H9 (cell line): ENCODE results near the gene KIF1A. TPM values are rescaled to one million over a fixed set of nuclear protein-coding genes. Genes with fewer than 3 reads are reported as not detected.

Experiments used
- DNase-seq: peaks from one replicate; pipeline ENCODE4 v3.0.0-alpha.2; 2017
- H2AFZ ChIP-seq: one replicate; pipeline ENCODE4 v1.6.1; 2013; ENCODE audit warnings: mild to moderate bottlenecking, low read length, control low read depth, moderate library complexity
- H2AK5ac ChIP-seq: 2 replicates; pipeline ENCODE4 v1.6.1; 2013; ENCODE audit warnings: low read length, control low read depth, mixed read lengths; ENCODE audit not compliant: insufficient read length
- H2BK120ac ChIP-seq: one replicate; pipeline ENCODE4 v1.6.1; 2013; ENCODE audit warnings: low read depth, mild to moderate bottlenecking, low read length, control low read depth, inconsistent platforms; ENCODE audit not compliant: poor library complexity, severe bottlenecking
- H2BK12ac ChIP-seq: 2 replicates; pipeline ENCODE4 v1.6.1; 2013; ENCODE audit warnings: low read length, control low read depth, mixed read lengths, low read depth; ENCODE audit not compliant: insufficient read length
- H2BK15ac ChIP-seq: 2 replicates; pipeline ENCODE4 v1.6.1; 2013; ENCODE audit warnings: low read depth, low read length, control low read depth
- H2BK20ac ChIP-seq: one replicate; pipeline ENCODE4 v1.6.1; 2013; ENCODE audit warnings: low read depth, mild to moderate bottlenecking, low read length, control low read depth, inconsistent platforms; ENCODE audit not compliant: poor library complexity, severe bottlenecking
- H2BK5ac ChIP-seq: 2 replicates; pipeline ENCODE4 v1.6.1; 2013; ENCODE audit warnings: low read length, control low read depth, mixed read lengths; ENCODE audit not compliant: insufficient read length
- H3K14ac ChIP-seq: 2 replicates; pipeline ENCODE4 v1.6.1; 2013; ENCODE audit warnings: low read length, control low read depth; ENCODE audit not compliant: insufficient read depth
- H3K18ac ChIP-seq: 2 replicates; pipeline ENCODE4 v1.6.1; 2013; ENCODE audit warnings: low read depth, mild to moderate bottlenecking, mixed read lengths, low read length, control low read depth; ENCODE audit not compliant: insufficient read length
- H3K23ac ChIP-seq: 2 replicates; pipeline ENCODE4 v1.6.1; 2013; ENCODE audit warnings: low read length, control low read depth, mixed read lengths, low read depth; ENCODE audit not compliant: insufficient read length
- H3K23me2 ChIP-seq: 2 replicates; pipeline ENCODE4 v1.6.1; 2013; ENCODE audit warnings: low read depth, mild to moderate bottlenecking, mixed read lengths, low read length, control low read depth; ENCODE audit not compliant: insufficient read length, poor library complexity, severe bottlenecking
- H3K27ac ChIP-seq: 2 replicates; pipeline ENCODE4 v1.5.1; 2013; ENCODE audit warnings: low read length, control low read depth, mixed read lengths, low read depth; ENCODE audit not compliant: insufficient read length
- H3K27me3 ChIP-seq: 2 replicates; pipeline ENCODE4 v1.6.1; 2013; ENCODE audit warnings: low read length, control low read depth, inconsistent platforms; ENCODE audit not compliant: insufficient read depth
- H3K4ac ChIP-seq: 2 replicates; pipeline ENCODE4 v1.6.1; 2013; ENCODE audit warnings: low read depth, mild to moderate bottlenecking, control low read depth, inconsistent platforms, low read length, moderate library complexity
- H3K4me1 ChIP-seq: 2 replicates; pipeline ENCODE4 v1.6.1; 2013; ENCODE audit warnings: low read length, control low read depth, inconsistent platforms; ENCODE audit not compliant: insufficient read depth
- H3K4me2 ChIP-seq: 2 replicates; pipeline ENCODE4 v1.6.1; 2013; ENCODE audit warnings: low read length, control low read depth, mixed read lengths; ENCODE audit not compliant: insufficient read length, insufficient read depth
- H3K56ac ChIP-seq: 2 replicates; pipeline ENCODE4 v1.6.1; 2013; ENCODE audit warnings: low read depth, mild to moderate bottlenecking, mixed read lengths, low read length, control low read depth; ENCODE audit not compliant: insufficient read length
- H3K79me1 ChIP-seq: 2 replicates; pipeline ENCODE4 v1.6.1; 2013; ENCODE audit warnings: low read depth, mild to moderate bottlenecking, moderate library complexity, low read length, control low read depth, inconsistent platforms; ENCODE audit not compliant: insufficient read depth, poor library complexity, severe bottlenecking
- H3K79me2 ChIP-seq: 2 replicates; pipeline ENCODE4 v1.6.1; 2013; ENCODE audit warnings: low read length, control low read depth, inconsistent platforms; ENCODE audit not compliant: insufficient read depth
- H3K9ac ChIP-seq: 2 replicates; pipeline ENCODE4 v1.6.1; 2013; ENCODE audit warnings: low read length, control low read depth, mixed read lengths; ENCODE audit not compliant: insufficient read length; ENCODE audit errors: extremely low read depth
- H3K9me3 ChIP-seq: one replicate; pipeline ENCODE4 v1.6.1; 2013; ENCODE audit warnings: low read depth, low read length, inconsistent platforms; ENCODE audit not compliant: control insufficient read depth
- H3T11ph ChIP-seq: one replicate; pipeline ENCODE4 v1.6.1; 2013; ENCODE audit warnings: mild to moderate bottlenecking, low read length, control low read depth, inconsistent platforms
- H4K20me1 ChIP-seq: one replicate; pipeline ENCODE4 v1.6.1; 2013; ENCODE audit not compliant: control insufficient read depth, insufficient read length, insufficient read depth
- H4K5ac ChIP-seq: 2 replicates; pipeline ENCODE4 v1.6.1; 2013; ENCODE audit warnings: low read depth, mild to moderate bottlenecking, mixed read lengths, low read length, control low read depth; ENCODE audit not compliant: insufficient read length
- H4K8ac ChIP-seq: replicated peaks from 2 replicates; pipeline ENCODE4 v1.6.1; 2013; ENCODE audit warnings: low read length, control low read depth, mixed read lengths, low read depth; ENCODE audit not compliant: insufficient read length
- H4K91ac ChIP-seq: 2 replicates; pipeline ENCODE4 v1.6.1; 2013; ENCODE audit warnings: low read depth, mild to moderate bottlenecking, moderate library complexity, mixed read lengths, low read length, control low read depth; ENCODE audit not compliant: insufficient read length
- H3K27ac Mint-ChIP-seq, 3 experiments: 2 replicates in 2 of 3; 3 replicates in 1 of 3; pipeline ENCODE4 v1.8.0; 2020 to 2021; ENCODE audit warnings: mixed read lengths in 3 of 3, mild to moderate bottlenecking in 1 of 3, moderate library complexity in 1 of 3
- H3K27me3 Mint-ChIP-seq: 2 replicates; pipeline ENCODE4 v1.8.0; 2021; ENCODE audit warnings: low read depth, mild to moderate bottlenecking, moderate library complexity, mixed read lengths
- H3K36me3 Mint-ChIP-seq, 3 experiments: 2 replicates in 2 of 3; 3 replicates in 1 of 3; pipeline ENCODE4 v1.8.0; 2020 to 2021; ENCODE audit warnings: low read depth in 3 of 3, mixed read lengths in 3 of 3; ENCODE audit not compliant: insufficient read depth in 1 of 3
- H3K4me1 Mint-ChIP-seq, 2 experiments: 2 replicates each; pipeline ENCODE4 v1.8.0; 2020; ENCODE audit warnings: mixed read lengths in 2 of 2
- H3K4me3 Mint-ChIP-seq, 2 experiments: 2 replicates in 1 of 2; 3 replicates in 1 of 2; pipeline ENCODE4 v1.8.0; 2020 to 2021; ENCODE audit warnings: mild to moderate bottlenecking in 2 of 2, mixed read lengths in 2 of 2, moderate library complexity in 1 of 2
- H3K9me3 Mint-ChIP-seq, 2 experiments: 2 replicates in 1 of 2; 3 replicates in 1 of 2; pipeline ENCODE4 v1.8.0; 2020; ENCODE audit warnings: mild to moderate bottlenecking in 2 of 2, mixed read lengths in 2 of 2, moderate library complexity in 1 of 2
- WGBS: extraction: QIAGEN DNeasy Blood & Tissue Kit; methylation state at CpG from one replicate; pipeline ENCODE4 v1.1.7; 2013; ENCODE audit warnings: missing lambda C conversion rate, low lambda C conversion rate, mixed read lengths; ENCODE audit not compliant: insufficient read length; ENCODE audit errors: extremely low coverage; 5-methylcytosine and 5-hydroxymethylcytosine counted together
- total RNA-seq: library from RNA; stranded (reverse); gene quantifications from 2 replicates; pipeline ENCODE4 v1.2.1, GENCODE V29; 2021
- TF ChIP-seq, protein P1 (sequence below): fragments of 200-600 bp; sonication (generic); conservative IDR thresholded peaks from 3 replicates; pipeline ENCODE4 v1.8.0; 2021; ENCODE audit warnings: antibody characterized with exemption, mild to moderate bottlenecking

The KIF1A gene
- total RNA-seq, 1 experiment from 2014 or later = 204 TPM

- no CpG with 5 or more reads among the region's 8 CpGs for whole genome bisulfite sequencing
- Histone ChIP-seq H2BK12ac (no peak overlapping the region), H2AK5ac (no peak overlapping the region), H3K4me1 (no peaks in the 10 kb centered on the region), H3K9me3 (no peaks in the 10 kb centered on the region), H3K14ac (no peak overlapping the region), H2BK15ac (no peak overlapping the region), H2BK20ac (no peak overlapping the region), H3K79me1 (no peaks in the 10 kb centered on the region), H3K27ac (no peak overlapping the region), H3K79me2 (no peaks in the 10 kb centered on the region; the same call in 1 of the 2 replicates), H3K23ac (no peak overlapping the region), H3K9ac (no peak overlapping the region), H4K20me1 (no peaks in the 10 kb centered on the region), H3K4ac (no peak overlapping the region), H2BK5ac (no peak overlapping the region), H4K8ac (no peak overlapping the region), H2AFZ (no peak overlapping the region), H3K23me2 (no peaks in the 10 kb centered on the region), H3K56ac (no peak overlapping the region), H2BK120ac (no peak overlapping the region), H3K27me3 (no peaks in the 10 kb centered on the region), H3T11ph (no peak overlapping the region), H4K91ac (no peak overlapping the region), H3K18ac (no peak overlapping the region), H4K5ac (no peak overlapping the region), H3K4me2 (no peak overlapping the region)
- H3K36me3 Mint-ChIP-seq = peaks cover 21 to 54% (median 48%) of the 10 kb centered on the region in 3 experiments; a peak in 6 of 7 replicates
- no peak overlapping the region for H3K4me3 Mint-ChIP-seq
- no peaks in the 10 kb centered on the region for H3K9me3 Mint-ChIP-seq
- H3K27me3 Mint-ChIP-seq = no peaks in the 10 kb centered on the region
- TF ChIP-seq, protein P1, sequence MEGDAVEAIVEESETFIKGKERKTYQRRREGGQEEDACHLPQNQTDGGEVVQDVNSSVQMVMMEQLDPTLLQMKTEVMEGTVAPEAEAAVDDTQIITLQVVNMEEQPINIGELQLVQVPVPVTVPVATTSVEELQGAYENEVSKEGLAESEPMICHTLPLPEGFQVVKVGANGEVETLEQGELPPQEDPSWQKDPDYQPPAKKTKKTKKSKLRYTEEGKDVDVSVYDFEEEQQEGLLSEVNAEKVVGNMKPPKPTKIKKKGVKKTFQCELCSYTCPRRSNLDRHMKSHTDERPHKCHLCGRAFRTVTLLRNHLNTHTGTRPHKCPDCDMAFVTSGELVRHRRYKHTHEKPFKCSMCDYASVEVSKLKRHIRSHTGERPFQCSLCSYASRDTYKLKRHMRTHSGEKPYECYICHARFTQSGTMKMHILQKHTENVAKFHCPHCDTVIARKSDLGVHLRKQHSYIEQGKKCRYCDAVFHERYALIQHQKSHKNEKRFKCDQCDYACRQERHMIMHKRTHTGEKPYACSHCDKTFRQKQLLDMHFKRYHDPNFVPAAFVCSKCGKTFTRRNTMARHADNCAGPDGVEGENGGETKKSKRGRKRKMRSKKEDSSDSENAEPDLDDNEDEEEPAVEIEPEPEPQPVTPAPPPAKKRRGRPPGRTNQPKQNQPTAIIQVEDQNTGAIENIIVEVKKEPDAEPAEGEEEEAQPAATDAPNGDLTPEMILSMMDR = no peak
- no peak for DNase-seq
- no peaks in the 10 kb centered on the region for H3K4me1 Mint-ChIP-seq
- H3K27ac Mint-ChIP-seq = peak overlapping the region in 1 of 3 experiments; percentile 18; a peak in 1 of 7 replicates
Measured at GRCh38 chr2:240775905-240776304, 44.1 kb downstream of the KIF1A start.
